ENCODE measurements around the gene PRUNE2.
"Not testable (repeated sequence)": the region's sequence is repeated elsewhere in the genome, so short reads cannot be mapped to it uniquely, and the experiment has no call there.

PRUNE2 gene, protein sequence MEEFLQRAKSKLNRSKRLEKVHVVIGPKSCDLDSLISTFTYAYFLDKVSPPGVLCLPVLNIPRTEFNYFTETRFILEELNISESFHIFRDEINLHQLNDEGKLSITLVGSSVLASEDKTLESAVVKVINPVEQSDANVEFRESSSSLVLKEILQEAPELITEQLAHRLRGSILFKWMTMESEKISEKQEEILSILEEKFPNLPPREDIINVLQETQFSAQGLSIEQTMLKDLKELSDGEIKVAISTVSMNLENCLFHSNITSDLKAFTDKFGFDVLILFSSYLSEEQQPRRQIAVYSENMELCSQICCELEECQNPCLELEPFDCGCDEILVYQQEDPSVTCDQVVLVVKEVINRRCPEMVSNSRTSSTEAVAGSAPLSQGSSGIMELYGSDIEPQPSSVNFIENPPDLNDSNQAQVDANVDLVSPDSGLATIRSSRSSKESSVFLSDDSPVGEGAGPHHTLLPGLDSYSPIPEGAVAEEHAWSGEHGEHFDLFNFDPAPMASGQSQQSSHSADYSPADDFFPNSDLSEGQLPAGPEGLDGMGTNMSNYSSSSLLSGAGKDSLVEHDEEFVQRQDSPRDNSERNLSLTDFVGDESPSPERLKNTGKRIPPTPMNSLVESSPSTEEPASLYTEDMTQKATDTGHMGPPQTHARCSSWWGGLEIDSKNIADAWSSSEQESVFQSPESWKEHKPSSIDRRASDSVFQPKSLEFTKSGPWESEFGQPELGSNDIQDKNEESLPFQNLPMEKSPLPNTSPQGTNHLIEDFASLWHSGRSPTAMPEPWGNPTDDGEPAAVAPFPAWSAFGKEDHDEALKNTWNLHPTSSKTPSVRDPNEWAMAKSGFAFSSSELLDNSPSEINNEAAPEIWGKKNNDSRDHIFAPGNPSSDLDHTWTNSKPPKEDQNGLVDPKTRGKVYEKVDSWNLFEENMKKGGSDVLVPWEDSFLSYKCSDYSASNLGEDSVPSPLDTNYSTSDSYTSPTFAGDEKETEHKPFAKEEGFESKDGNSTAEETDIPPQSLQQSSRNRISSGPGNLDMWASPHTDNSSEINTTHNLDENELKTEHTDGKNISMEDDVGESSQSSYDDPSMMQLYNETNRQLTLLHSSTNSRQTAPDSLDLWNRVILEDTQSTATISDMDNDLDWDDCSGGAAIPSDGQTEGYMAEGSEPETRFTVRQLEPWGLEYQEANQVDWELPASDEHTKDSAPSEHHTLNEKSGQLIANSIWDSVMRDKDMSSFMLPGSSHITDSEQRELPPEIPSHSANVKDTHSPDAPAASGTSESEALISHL (N-terminal part only)

DNA sequence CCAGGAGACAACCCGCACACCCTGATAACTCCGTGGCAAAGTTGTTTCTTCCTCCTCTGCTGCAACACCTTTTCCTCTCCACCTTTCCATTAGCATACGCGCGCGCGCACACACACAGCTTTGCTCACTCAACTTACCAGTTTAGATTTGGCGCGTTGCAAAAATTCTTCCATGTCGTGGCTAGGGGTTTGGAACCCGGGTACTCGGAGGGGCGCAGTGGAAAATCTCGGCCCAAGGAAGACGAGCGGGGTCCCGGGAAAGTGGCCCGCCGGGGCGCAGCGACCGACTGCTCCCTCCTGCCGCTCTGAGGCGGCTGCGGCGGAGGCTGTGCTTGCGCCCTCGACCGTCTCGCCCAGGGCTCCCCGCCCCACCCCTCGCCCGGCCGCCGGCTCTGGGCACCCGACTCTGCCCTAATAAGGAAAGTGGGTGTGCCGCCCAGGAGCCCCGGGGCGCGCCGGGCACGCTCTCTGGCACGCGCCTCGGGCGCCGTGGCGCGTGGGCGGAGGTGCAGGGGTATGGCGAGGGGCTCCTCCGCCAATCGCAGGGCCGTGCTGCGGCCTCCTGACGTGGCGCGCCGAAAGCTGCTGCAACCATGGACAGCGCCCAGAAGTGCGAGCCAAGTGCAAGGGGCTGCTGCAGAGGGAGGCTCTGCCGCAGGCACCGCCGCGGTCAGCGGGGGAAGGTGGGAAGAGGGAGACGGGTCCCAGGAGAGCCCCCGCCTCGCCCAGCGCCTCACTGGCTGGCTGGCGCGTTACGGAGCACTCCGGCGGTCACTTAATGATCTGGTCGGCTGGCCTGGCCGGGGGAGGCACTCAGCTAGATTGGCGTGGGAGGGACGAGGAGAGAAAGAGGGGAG, at the start of gene PRUNE2:
Gene PRUNE2, minus strand, starts transcription at position 324 of the 856 bp plus-strand sequence. Its CDS starts 151 bp downstream, at position 173.
- DNase-seq = no peak

DNA sequence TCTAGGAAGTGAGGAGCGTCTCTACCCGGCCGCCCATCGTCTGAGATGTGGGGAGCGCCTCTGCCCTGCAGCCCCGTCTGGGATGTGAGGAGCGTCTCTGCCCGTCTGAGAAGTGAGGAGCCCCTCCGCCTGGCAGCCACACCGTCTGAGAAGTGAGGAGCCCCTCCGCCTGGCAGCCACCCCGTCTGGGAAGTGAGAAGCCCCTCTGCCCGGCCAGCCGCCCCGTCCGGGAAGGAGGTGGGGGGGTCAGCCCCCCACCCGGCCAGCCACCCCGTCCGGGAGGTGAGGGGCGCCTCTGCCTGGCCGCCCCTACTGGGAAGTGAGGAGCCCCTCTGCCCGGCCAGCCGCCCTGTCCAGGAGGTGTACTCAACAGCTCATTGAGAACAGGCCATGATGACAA, 49.5 kb upstream of the PRUNE2 start:
- not testable (repeated sequence) for DNase-seq

GRCh38 chr9:76949865-76950264, 44.0 kb upstream of the PRUNE2 start:
- DNase-seq = no peak

DNA sequence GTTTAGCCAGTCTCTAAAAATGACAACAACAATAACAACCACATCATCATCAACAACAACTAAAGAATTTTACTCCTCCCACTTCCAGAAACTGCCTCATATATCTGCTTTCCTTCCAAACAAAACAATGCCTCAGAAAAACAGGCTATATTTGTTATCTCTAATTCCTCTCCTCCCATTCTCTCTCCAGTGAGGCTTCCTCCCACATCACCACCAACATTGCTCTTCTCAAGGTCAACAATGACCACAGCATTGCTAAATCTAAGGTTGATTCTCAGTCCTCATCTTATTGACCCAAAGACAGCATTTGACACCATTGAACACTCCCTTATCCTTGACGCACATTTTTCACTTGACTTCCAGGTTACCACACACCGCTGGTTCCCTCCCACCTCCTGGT, 38.1 kb upstream of the PRUNE2 start:
- no peak for DNase-seq

GRCh38 chr9:76943054-76943453, 37.1 kb upstream of the PRUNE2 start:
- DNase-seq = no peak

- no peak for DNase-seq
Measured at GRCh38 chr9:76932757-76933156, 26.8 kb upstream of the PRUNE2 start.

DNA sequence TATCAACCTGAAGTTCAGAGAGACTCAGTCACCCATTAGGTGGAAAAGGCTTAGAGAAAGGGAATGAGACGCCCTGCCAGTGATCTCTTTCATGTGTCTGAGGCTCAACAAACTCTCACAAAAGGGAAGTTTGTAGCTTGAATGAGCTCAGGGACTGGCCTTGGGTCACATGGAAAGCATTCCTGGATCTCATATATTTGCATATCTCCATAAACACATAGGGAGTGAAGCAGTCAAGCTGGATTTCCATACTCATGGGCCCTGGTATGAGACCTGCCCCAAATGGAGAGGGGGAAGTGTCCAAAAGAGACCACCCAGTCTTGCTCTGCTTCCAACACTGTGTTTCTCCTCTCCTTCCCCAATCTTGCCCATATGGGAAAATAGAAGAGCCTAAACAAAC, 26.4 kb upstream of the PRUNE2 start:
- DNase-seq = no peak

DNA sequence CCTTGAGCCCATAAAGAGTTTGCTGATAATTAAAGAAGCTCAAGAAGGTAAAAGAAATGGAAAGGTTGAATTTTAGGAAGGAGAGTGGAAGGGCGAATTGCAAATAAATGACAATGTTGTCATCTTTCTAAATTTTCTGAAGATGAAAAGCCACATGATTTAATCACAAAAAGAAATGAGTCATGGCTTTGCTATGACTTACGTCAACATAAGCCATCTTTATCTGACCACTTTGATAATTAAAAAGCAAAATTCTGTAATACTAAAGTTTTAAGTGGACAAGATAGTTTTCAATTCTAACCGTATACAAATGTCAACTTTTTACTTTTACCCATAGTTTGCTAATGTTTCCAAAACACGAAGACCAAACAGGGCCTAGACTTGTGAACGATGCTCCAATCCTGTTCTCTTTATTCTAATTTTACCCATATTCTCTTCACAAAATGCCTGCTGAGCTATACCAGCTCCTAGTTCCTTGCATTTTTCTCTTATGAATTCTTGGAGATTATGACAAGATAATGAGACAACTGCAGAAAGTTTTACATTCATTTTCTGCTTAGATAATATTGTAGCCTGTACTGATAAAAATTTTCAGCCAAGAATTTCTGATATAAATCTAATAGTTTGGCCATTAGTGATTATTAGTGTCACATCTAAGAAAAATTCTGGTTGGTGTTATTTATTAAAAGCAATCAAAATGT, 21.8 kb upstream of the PRUNE2 start:
- no peak for DNase-seq

- no peak for DNase-seq
Measured at GRCh38 chr9:76926846-76927245, 20.9 kb upstream of the PRUNE2 start.

DNA sequence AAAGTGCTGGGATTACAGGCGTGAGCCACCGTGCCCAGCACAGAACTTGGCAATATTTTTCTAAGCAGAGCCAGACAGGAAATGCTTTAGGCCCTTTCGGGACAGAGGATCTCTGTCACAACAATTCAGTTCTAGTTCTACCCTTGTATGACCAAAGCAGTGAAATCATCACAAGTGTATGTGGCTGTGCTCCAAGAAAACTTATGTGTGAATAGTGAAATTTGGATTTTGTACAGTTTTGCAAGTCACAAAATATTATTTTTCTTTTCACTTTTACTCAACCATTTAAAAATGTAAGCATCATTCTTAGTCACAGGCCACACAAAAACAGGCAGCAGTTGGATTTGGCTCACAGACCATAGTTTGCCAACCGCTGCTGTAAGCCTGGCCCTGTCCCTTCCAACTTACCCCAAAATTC, 20.4 kb upstream of the PRUNE2 start:
- no peak for DNase-seq

DNA sequence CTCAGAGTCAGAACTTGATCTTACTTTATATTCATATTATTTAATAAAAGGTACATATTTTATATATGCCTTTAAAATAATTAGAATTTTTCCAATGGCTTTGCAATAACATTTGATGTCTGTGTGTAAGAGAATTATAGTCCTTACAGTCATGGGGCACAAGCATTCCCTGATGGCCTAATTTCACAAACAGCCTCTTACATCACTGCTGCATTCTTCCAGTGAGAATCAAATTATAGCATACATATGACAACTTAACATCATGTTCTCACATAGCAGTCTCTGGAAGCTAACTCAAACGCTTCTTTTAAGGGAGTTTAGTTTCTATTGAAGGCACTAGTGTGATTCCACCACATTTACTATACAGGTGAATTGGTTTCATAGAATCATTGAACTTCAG, 15.3 kb upstream of the PRUNE2 start:
- DNase-seq = no peak

GRCh38 chr9:76917299-76917698, 11.4 kb upstream of the PRUNE2 start:
- DNase-seq = no peak

- no peak for DNase-seq
Measured at GRCh38 chr9:76916231-76916630, 10.3 kb upstream of the PRUNE2 start.

GRCh38 chr9:76913467-76913866, 7.6 kb upstream of the PRUNE2 start:
- DNase-seq = no peak

GRCh38 chr9:76912636-76913275, 6.8 kb upstream of the PRUNE2 start:
- DNase-seq = no peak

GRCh38 chr9:76911971-76912370, 6.1 kb upstream of the PRUNE2 start:
- no peak for DNase-seq

- no peak for DNase-seq
Measured at GRCh38 chr9:76910861-76911260, 4.9 kb upstream of the PRUNE2 start.

- no peak for DNase-seq
Measured at GRCh38 chr9:76906647-76906975, 697 bp upstream of the PRUNE2 start.

GRCh38 chr9:76904661-76905457, 1.1 kb downstream of the PRUNE2 start:
- no peak for DNase-seq

DNA sequence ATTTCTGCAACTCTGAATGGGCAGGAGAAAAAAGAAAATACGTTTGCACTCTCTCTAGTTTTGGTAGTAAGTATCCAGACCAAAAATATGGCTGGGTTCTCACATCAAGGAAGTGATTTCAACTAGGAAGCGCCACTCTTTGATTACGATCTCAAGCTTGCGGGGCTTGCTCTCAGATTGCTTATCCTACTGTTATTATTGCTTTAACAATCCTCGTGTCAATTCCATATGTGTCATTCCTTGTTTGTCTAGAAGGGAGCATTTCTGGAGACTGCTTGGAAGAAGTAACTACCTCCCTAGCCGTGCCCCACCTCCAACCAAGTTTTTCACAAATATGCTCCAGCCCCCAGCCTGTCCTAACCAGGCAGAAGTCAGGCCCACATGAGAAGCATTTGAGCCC, 3.5 kb downstream of the PRUNE2 start:
- no peak for DNase-seq

Data from stimulated activated CD4-positive, alpha-beta T cell treated with anti-CD3 and anti-CD28 coated beads, Interleukin-4, amount 100 ng/mL, for 24 hours (primary cell).